MCF 10A (cell line): ENCODE data around the gene RAB6B. TPM values are rescaled to one million over a fixed set of nuclear protein-coding genes. Genes with fewer than 3 reads are reported as not detected.

Source experiments
- BruUV-seq: library from RNA; stranded (reverse); fragments of 400-500 nt; replicated peaks from 2 replicates; lab custom pipeline; 2021; lab: Mats Ljungman, UMichigan
- CTCF ChIA-PET: fragments of 300-600 bp; sonication (Branson Sonifier 250); formaldehyde crosslinking; extraction: SDS; loops from one replicate; lab custom pipeline; 2021; ENCODE audit warnings: antibody characterized with exemption, inconsistent platforms; lab: Yijun Ruan, JAX
- POLR2A ChIA-PET: fragments of 300-600, 350-650 bp; sonication (Branson Sonifier 250); formaldehyde crosslinking; extraction: SDS; loops from one replicate; lab custom pipeline; 2020; ENCODE audit warnings: antibody characterized with exemption, inconsistent platforms; lab: Yijun Ruan, JAX
- DNase-seq: peaks from one replicate; pipeline ENCODE4 v3.0.0-alpha.2; 2018; ENCODE audit not compliant: unreplicated experiment
- H3K27ac Mint-ChIP-seq: one replicate; pipeline ENCODE4 v1.8.0; 2022; ENCODE audit warnings: mild to moderate bottlenecking, low read depth, mixed read lengths; ENCODE audit not compliant: unreplicated experiment
- H3K27me3 Mint-ChIP-seq: one replicate; pipeline ENCODE4 v1.8.0; 2022; ENCODE audit warnings: mixed read lengths; ENCODE audit not compliant: insufficient read depth, unreplicated experiment
- H3K36me3 Mint-ChIP-seq: one replicate; pipeline ENCODE4 v1.8.0; 2022; ENCODE audit warnings: mild to moderate bottlenecking, moderate library complexity, mixed read lengths; ENCODE audit not compliant: insufficient read depth, unreplicated experiment
- H3K4me1 Mint-ChIP-seq: one replicate; pipeline ENCODE4 v1.8.0; 2022; ENCODE audit warnings: mixed read lengths; ENCODE audit not compliant: insufficient read depth, unreplicated experiment
- H3K4me3 Mint-ChIP-seq: one replicate; pipeline ENCODE4 v1.8.0; 2022; ENCODE audit warnings: mild to moderate bottlenecking, moderate library complexity, mixed read lengths; ENCODE audit not compliant: unreplicated experiment
- H3K9me3 Mint-ChIP-seq: one replicate; pipeline ENCODE4 v1.8.0; 2022; ENCODE audit warnings: mixed read lengths; ENCODE audit not compliant: unreplicated experiment
- CTCF ChIP-seq: fragments of 200-600 bp; IDR thresholded peaks from one replicate; pipeline ENCODE4 v1.8.0; 2022; ENCODE audit warnings: antibody characterized with exemption, mild to moderate bottlenecking; ENCODE audit not compliant: unreplicated experiment
- intact Hi-C: fragments of 100-400 bp; cut with micrococcal nuclease; formaldehyde crosslinking; loops from 2 replicates; pipeline ENCODE4 v1.14.1; 2022
- total RNA-seq: library from RNA; stranded (reverse); gene quantifications from 2 replicates; pipeline ENCODE4 v1.2.3, GENCODE V29; 2022

RAB6B gene
- total RNA-seq, 1 experiment from 2014 or later, result 1.1 TPM

GRCh38 chr3:133931084-133931483 is 35.4 kb upstream of the RAB6B start:
- H3K9me3 Mint-ChIP-seq, result no peaks in the 10 kb centered on the region
- BruUV-seq, result no TSS peak
- POLR2A ChIA-PET, result interaction anchor here (1.3 to 1.5 kb wide), 3 partner anchors 14 to 280 kb away, joined by 3 to 4 read pairs (median 3); no protein-coding TSS in a partner anchor
- no peak for DNase-seq
- peaks cover 21% of the 10 kb centered on the region for H3K27me3 Mint-ChIP-seq
- H3K4me1 Mint-ChIP-seq, result peaks cover 13% of the 10 kb centered on the region
- no peak for TF ChIP-seq CTCF
- no peak overlapping the region for H3K27ac Mint-ChIP-seq
- intact Hi-C loops, result loop anchor here (2.0 to 10.0 kb wide), 3 partner anchors 234 to 544 kb away; no protein-coding TSS in a partner anchor
- no peaks in the 10 kb centered on the region for H3K36me3 Mint-ChIP-seq
- H3K4me3 Mint-ChIP-seq, result no peak overlapping the region
- CTCF ChIA-PET, result interaction anchor here (0.5 to 7.2 kb wide), 37 partner anchors 8 to 1199 kb away, joined by 3 to 68 read pairs (median 4); no protein-coding TSS in a partner anchor

GRCh38 chr3:133930341-133930933 is 34.8 kb upstream of the RAB6B start:
- TF ChIP-seq CTCF, result peak; percentile 67
- Mint-ChIP-seq H3K4me1 (peaks cover 13% of the 10 kb centered on the region), H3K27me3 (peaks cover 21% of the 10 kb centered on the region), H3K27ac (no peak overlapping the region), H3K36me3 (no peaks in the 10 kb centered on the region), H3K9me3 (no peaks in the 10 kb centered on the region), H3K4me3 (no peak overlapping the region)
- ChIA-PET CTCF (interaction anchor here (0.5 to 7.2 kb wide), 41 partner anchors 9 to 1199 kb away, joined by 3 to 68 read pairs (median 4); no protein-coding TSS in a partner anchor), POLR2A (interaction anchor here (0.6 to 1.3 kb wide), 4 partner anchors 9 to 281 kb away, joined by 3 to 4 read pairs (median 4); no protein-coding TSS in a partner anchor)
- peak; percentile 79 for DNase-seq
- no TSS peak for BruUV-seq
- intact Hi-C loops, result loop anchor here (1.0 to 10.0 kb wide), 6 partner anchors 109 to 544 kb away; no protein-coding TSS in a partner anchor

GRCh38 chr3:133928903-133929607 is 33.4 kb upstream of the RAB6B start:
- no peak for DNase-seq
- intact Hi-C loops, result loop anchor here (5.0 kb wide), 1 partner anchor 267 kb away; the partner anchor contains the start of gene TOPBP1
- H3K36me3 Mint-ChIP-seq, result no peaks in the 10 kb centered on the region

More at GRCh38 chr3:133928903-133929607, 33.4 kb upstream of the RAB6B start:
- H3K4me1 Mint-ChIP-seq, result peaks cover 13% of the 10 kb centered on the region
- no peaks in the 10 kb centered on the region for H3K9me3 Mint-ChIP-seq
- H3K27me3 Mint-ChIP-seq, result peaks cover 21% of the 10 kb centered on the region
- H3K4me3 Mint-ChIP-seq, result no peak overlapping the region
- POLR2A ChIA-PET, result no interaction called here
- CTCF ChIA-PET, result interaction anchor here (0.5 to 7.2 kb wide), 24 partner anchors 8 to 371 kb away, joined by 3 to 68 read pairs (median 4); no protein-coding TSS in a partner anchor
- BruUV-seq, result no TSS peak
- no peak for TF ChIP-seq CTCF
- H3K27ac Mint-ChIP-seq, result no peak overlapping the region
